Naive thymus-derived CD4-positive, alpha-beta T cell (primary cell): ENCODE results near the gene FOSL2. TPM values are rescaled to one million over a fixed set of nuclear protein-coding genes. Genes with fewer than 3 reads are reported as not detected.
A peak's percentile ranks its signal among the peaks of the same experiment; 100 is the strongest.

ENCODE experiments used
- ATAC-seq: fragments of 150-1000 bp; cut with Tn5 transposase; 2 replicates; pipeline ENCODE4 v1.10.0; 2021; ENCODE audit warnings: mild to moderate bottlenecking, moderate library complexity
- CTCF ChIA-PET: fragments of 350-600 bp; sonication (Branson Sonifier 250); formaldehyde crosslinking; loops from one replicate; lab custom pipeline; 2021; ENCODE audit warnings: antibody characterized with exemption; lab: Charles Lee
- POLR2A ChIA-PET: fragments of 350-600 bp; sonication (Branson Sonifier 250); formaldehyde crosslinking; loops from one replicate; lab custom pipeline; 2021; ENCODE audit warnings: antibody characterized with exemption, inconsistent platforms; lab: Charles Lee
- DNase-seq, 9 donors: peaks; one replicate each; pipeline versions ENCODE4 v3.0.0 to v3.0.0-alpha.2; 2020 to 2022; ENCODE audit warnings: mixed read lengths in 1 of 9
- H3K27ac ChIP-seq: one replicate; pipeline ENCODE4 v1.7.0; 2013; ENCODE audit warnings: mild to moderate bottlenecking, low read depth, low read length, moderate library complexity
- H3K27me3 ChIP-seq, 2 donors: one replicate each; pipeline ENCODE4 v1.7.0; 2013; ENCODE audit warnings: low read length in 2 of 2, mild to moderate bottlenecking in 2 of 2, moderate library complexity in 2 of 2; ENCODE audit not compliant: control insufficient read depth in 2 of 2, insufficient read depth in 2 of 2
- H3K36me3 ChIP-seq, 3 experiments: 1 replicate in 2 of 3; 2 replicates in 1 of 3; pipeline ENCODE4 v1.7.0; 2013; ENCODE audit warnings: low read length in 3 of 3, mild to moderate bottlenecking in 3 of 3, moderate library complexity in 1 of 3; ENCODE audit not compliant: insufficient read depth in 3 of 3, control insufficient read depth in 2 of 3
- H3K4me1 ChIP-seq, 2 donors: one replicate each; pipeline ENCODE4 v1.7.0; 2013; ENCODE audit warnings: low read length in 2 of 2, mild to moderate bottlenecking in 2 of 2, moderate library complexity in 1 of 2; ENCODE audit not compliant: control insufficient read depth in 2 of 2, insufficient read depth in 2 of 2
- H3K4me3 ChIP-seq: 2 replicates; pipeline ENCODE4 v1.7.0; 2013; ENCODE audit warnings: mild to moderate bottlenecking, low read length
- H3K9me3 ChIP-seq, 3 experiments: 1 replicate in 2 of 3; 2 replicates in 1 of 3; pipeline ENCODE4 v1.7.0; 2013; ENCODE audit warnings: low read length in 3 of 3; ENCODE audit not compliant: control insufficient read depth in 2 of 3
- H3K27ac Mint-ChIP-seq, 9 donors: one replicate each; pipeline ENCODE4 v1.8.0; 2020 to 2022; ENCODE audit warnings: mixed read lengths in 9 of 9, mild to moderate bottlenecking in 8 of 9, moderate library complexity in 5 of 9, inconsistent platforms in 2 of 9
- H3K27me3 Mint-ChIP-seq, 5 donors: one replicate each; pipeline ENCODE4 v1.8.0; 2021 to 2022; ENCODE audit warnings: mixed read lengths in 5 of 5, mild to moderate bottlenecking in 1 of 5
- H3K36me3 Mint-ChIP-seq, 5 donors: one replicate each; pipeline ENCODE4 v1.8.0; 2020 to 2022; ENCODE audit warnings: mixed read lengths in 5 of 5, mild to moderate bottlenecking in 3 of 5, inconsistent platforms in 1 of 5
- H3K4me1 Mint-ChIP-seq, 7 donors: one replicate each; pipeline ENCODE4 v1.8.0; 2020 to 2022; ENCODE audit warnings: mixed read lengths in 7 of 7, mild to moderate bottlenecking in 3 of 7, inconsistent platforms in 1 of 7
- H3K4me3 Mint-ChIP-seq, 10 donors: one replicate each; pipeline ENCODE4 v1.8.0; 2020 to 2022; ENCODE audit warnings: mild to moderate bottlenecking in 10 of 10, mixed read lengths in 10 of 10, moderate library complexity in 6 of 10, inconsistent platforms in 2 of 10
- H3K9me3 Mint-ChIP-seq, 11 donors: one replicate each; pipeline ENCODE4 v1.8.0; 2020 to 2022; ENCODE audit warnings: mixed read lengths in 11 of 11, mild to moderate bottlenecking in 4 of 11, inconsistent platforms in 1 of 11, moderate library complexity in 1 of 11
- intact Hi-C, 2 donors: fragments of 100-400 bp; cut with micrococcal nuclease; formaldehyde crosslinking; loops; one replicate each; pipeline ENCODE4 v1.15.1; 2023
- polyA plus RNA-seq, 2 donors: library from polyadenylated mRNA; unstranded; fragments of 300-500 nt; fragmentation: Illumina TruSeq; gene quantifications; one replicate each; pipeline ENCODE4 v1.2.3, GENCODE V29; 2021
- total RNA-seq, 6 experiments: library from RNA in 5 of 6; stranded (reverse) in 5 of 6; gene quantifications; 1 replicate in 5 of 6; 2 replicates in 1 of 6; pipeline ENCODE4 v1.2.3 and lab custom pipeline; 2021 to 2026

FOSL2 gene
- total and polyA plus RNA-seq, 7 experiments from 2014 or later, result 0.25 to 251 (median 1.3) TPM

GRCh38 chr2:28401948-28402550, 9.4 kb downstream of the FOSL2 start:
- no peak overlapping the region for H3K27ac ChIP-seq
- peaks cover 0 to 13% (median 0%) of the 10 kb centered on the region in 3 experiments for H3K36me3 ChIP-seq
- no peak overlapping the region for H3K4me3 Mint-ChIP-seq
- no peak overlapping the region for H3K27ac Mint-ChIP-seq
- H3K36me3 Mint-ChIP-seq, result peaks cover 0 to 24% (median 0%) of the 10 kb centered on the region in 5 donors
- ChIA-PET CTCF (interaction anchor here (0.6 kb wide), 1 partner anchor 352 kb away, joined by 3 read pairs; no protein-coding TSS in a partner anchor), POLR2A (interaction anchor here (0.8 to 1.0 kb wide), 3 partner anchors 9 to 24 kb away, joined by 3 to 5 read pairs (median 4); partner anchors contain the start of gene FOSL2)
- no peaks in the 10 kb centered on the region for H3K27me3 Mint-ChIP-seq
- DNase-seq, result no peak
- intact Hi-C loops, result no loop called here
- H3K4me1 Mint-ChIP-seq, result peaks cover 13 to 65% (median 23%) of the 10 kb centered on the region in 7 donors
- H3K27me3 ChIP-seq, result no peaks in the 10 kb centered on the region
- no peak for ATAC-seq
- H3K4me1 ChIP-seq, result peaks cover 11 to 24% of the 10 kb centered on the region in 2 donors
- no peak overlapping the region for H3K4me3 ChIP-seq
- no peaks in the 10 kb centered on the region for H3K9me3 Mint-ChIP-seq
- H3K9me3 ChIP-seq, result no peaks in the 10 kb centered on the region

DNA sequence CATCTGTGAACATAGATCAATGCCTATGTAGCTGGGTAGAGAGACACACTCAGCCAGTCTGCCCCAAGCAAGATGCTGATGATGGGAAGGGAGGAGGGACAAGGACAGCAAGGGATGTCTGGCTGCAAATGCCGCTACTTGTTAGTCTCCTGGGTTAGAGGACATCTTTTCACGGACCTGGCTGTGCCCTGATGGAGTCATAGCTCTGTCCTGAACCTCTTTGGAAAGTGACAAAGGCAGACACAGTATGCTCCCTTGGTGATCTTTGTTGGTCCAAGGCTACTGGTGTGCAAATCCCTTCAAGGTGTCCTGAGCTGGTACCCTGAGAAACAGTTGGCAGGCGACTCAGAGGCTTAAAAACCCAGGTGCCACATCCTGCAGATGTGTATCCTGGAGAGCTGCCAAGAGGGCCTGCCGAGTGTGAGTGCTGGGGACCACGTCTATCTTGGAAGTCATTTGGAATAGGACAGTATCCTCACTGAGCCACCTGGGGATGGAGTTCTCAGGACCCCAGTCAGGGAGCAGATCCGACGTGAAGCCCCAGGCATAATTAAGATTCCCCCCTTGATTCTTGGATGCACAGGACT, 10.8 kb downstream of the FOSL2 start:
- DNase-seq, result peak in 4 of 9 donors; percentile 28 to 47 (median 30)
- Histone ChIP-seq H3K27ac (no peak overlapping the region), H3K27me3 (no peaks in the 10 kb centered on the region), H3K4me1 (peaks cover 11 to 38% of the 10 kb centered on the region in 2 donors), H3K36me3 (peaks cover 0 to 9% (median 0%) of the 10 kb centered on the region in 3 experiments), H3K4me3 (no peak overlapping the region), H3K9me3 (no peaks in the 10 kb centered on the region)
- CTCF ChIA-PET, result interaction anchor here (0.7 kb wide), 1 partner anchor 32 kb away, joined by 4 read pairs; no protein-coding TSS in a partner anchor
- Mint-ChIP-seq H3K27ac (peak overlapping the region in 2 of 9 donors; percentile 51 to 72), H3K4me3 (no peak overlapping the region), H3K36me3 (peaks cover 0 to 24% (median 0%) of the 10 kb centered on the region in 5 donors), H3K27me3 (no peaks in the 10 kb centered on the region), H3K9me3 (no peaks in the 10 kb centered on the region), H3K4me1 (peaks cover 26 to 65% (median 32%) of the 10 kb centered on the region in 7 donors)
- POLR2A ChIA-PET, result interaction anchor here (0.6 to 1.4 kb wide), 3 partner anchors 11 to 22 kb away, joined by 3 to 5 read pairs (median 3); partner anchors contain the start of gene FOSL2
- ATAC-seq, result no peak
- intact Hi-C loops, result no loop called here

GRCh38 chr2:28404086-28404485, 11.4 kb downstream of the FOSL2 start:
- DNase-seq (no peak), ATAC-seq (no peak)
- intact Hi-C loops, result no loop called here
- ChIA-PET CTCF (no interaction called here), POLR2A (interaction anchor here (0.6 to 1.4 kb wide), 2 partner anchors 14 to 21 kb away, joined by 3 read pairs; no protein-coding TSS in a partner anchor)
- Histone ChIP-seq H3K9me3 (no peaks in the 10 kb centered on the region), H3K27ac (no peak overlapping the region), H3K27me3 (no peaks in the 10 kb centered on the region), H3K4me3 (no peak overlapping the region), H3K36me3 (peaks cover 0 to 9% (median 0%) of the 10 kb centered on the region in 3 experiments), H3K4me1 (peaks cover 16 to 44% of the 10 kb centered on the region in 2 donors)
- Mint-ChIP-seq H3K9me3 (no peaks in the 10 kb centered on the region), H3K4me1 (peaks cover 32 to 70% (median 38%) of the 10 kb centered on the region in 7 donors), H3K27me3 (no peaks in the 10 kb centered on the region), H3K4me3 (no peak overlapping the region), H3K27ac (peak overlapping the region in 1 of 9 donors; percentile 45), H3K36me3 (peaks cover 0 to 30% (median 0%) of the 10 kb centered on the region in 5 donors)

GRCh38 chr2:28405537-28405936, 12.9 kb downstream of the FOSL2 start:
- H3K27me3 Mint-ChIP-seq, result no peaks in the 10 kb centered on the region
- H3K4me3 ChIP-seq, result no peak overlapping the region
- peaks cover 0 to 9% (median 0%) of the 10 kb centered on the region in 3 experiments for H3K36me3 ChIP-seq
- peaks cover 29 to 54% of the 10 kb centered on the region in 2 donors for H3K4me1 ChIP-seq
- ChIA-PET POLR2A (no interaction called here), CTCF (no interaction called here)
- no peaks in the 10 kb centered on the region for H3K27me3 ChIP-seq
- ATAC-seq (no peak), DNase-seq (no peak)
- no peaks in the 10 kb centered on the region for H3K9me3 Mint-ChIP-seq
- no peaks in the 10 kb centered on the region for H3K9me3 ChIP-seq
- intact Hi-C loops, result no loop called here
- H3K4me3 Mint-ChIP-seq, result no peak overlapping the region
- peaks cover 44 to 74% (median 51%) of the 10 kb centered on the region in 7 donors for H3K4me1 Mint-ChIP-seq
- H3K27ac Mint-ChIP-seq, result no peak overlapping the region
- H3K27ac ChIP-seq, result no peak overlapping the region
- peaks cover 0 to 41% (median 0%) of the 10 kb centered on the region in 5 donors for H3K36me3 Mint-ChIP-seq

- peak in 3 of 9 donors; percentile 19 to 46 (median 43) for DNase-seq
- H3K27ac ChIP-seq, result no peak overlapping the region
- Mint-ChIP-seq H3K27me3 (no peaks in the 10 kb centered on the region), H3K4me3 (peak overlapping the region in 1 of 10 donors; percentile 47), H3K4me1 (peaks cover 50 to 81% (median 56%) of the 10 kb centered on the region in 7 donors), H3K27ac (peak overlapping the region in 7 of 9 donors; percentile 48 to 88 (median 75)), H3K36me3 (peaks cover 0 to 49% (median 0%) of the 10 kb centered on the region in 5 donors), H3K9me3 (no peaks in the 10 kb centered on the region)
- ATAC-seq, result peak; percentile 77
- no peaks in the 10 kb centered on the region for H3K9me3 ChIP-seq
- peaks cover 0 to 9% (median 0%) of the 10 kb centered on the region in 3 experiments for H3K36me3 ChIP-seq
- ChIA-PET POLR2A (interaction anchor here (0.6 kb wide), 1 partner anchor 8 kb away, joined by 5 read pairs; no protein-coding TSS in a partner anchor), CTCF (no interaction called here)
- H3K4me3 ChIP-seq, result no peak overlapping the region
- peaks cover 39 to 63% of the 10 kb centered on the region in 2 donors for H3K4me1 ChIP-seq
- intact Hi-C loops, result no loop called here
- no peaks in the 10 kb centered on the region for H3K27me3 ChIP-seq
Measured at GRCh38 chr2:28406276-28407096, 13.8 kb downstream of the FOSL2 start.
